NT2/D1 (cell line): Measurements from ENCODE around the gene KANSL1.

Experiments
- SUZ12 ChIP-seq: IDR thresholded peaks from 2 replicates; pipeline ENCODE4 v1.6.1; 2011; ENCODE audit not compliant: insufficient read length, insufficient read depth; ENCODE audit errors: extremely low read depth
- YY1 ChIP-seq: IDR thresholded peaks from 2 replicates; pipeline ENCODE4 v1.6.1; 2011; ENCODE audit not compliant: insufficient read length, insufficient read depth
- ZNF274 ChIP-seq: IDR thresholded peaks from 2 replicates; pipeline ENCODE4 v1.6.1; 2011; ENCODE audit warnings: mild to moderate bottlenecking, low read depth, low read length

GRCh38 chr17:46042925-46043324, 150.3 kb downstream of the KANSL1 start:
- TF ChIP-seq SUZ12 (no peak), ZNF274 (no peak), YY1 (no peak)
